Frontal cortex (tissue), 4 donors: ENCODE measurements around the gene PREX1. TPM values are rescaled to one million over a fixed set of nuclear protein-coding genes. Genes with fewer than 3 reads are reported as not detected.

ENCODE experiments used
- DNase-seq, 2 donors: peaks; one replicate each; pipeline ENCODE4 v3.0.0; 2012; ENCODE audit warnings: low spot score in 2 of 2
- FAIRE-seq: peaks from 2 replicates; lab custom pipeline; 2012; peaks lifted over from hg19 to GRCh38; lab: Jason Lieb, UNC
- total RNA-seq: library from RNA; depleted of rRNA; stranded (reverse); fragments of >200 nt; gene quantifications from one replicate; pipeline ENCODE4 v1.2.3, GENCODE V29; 2014
- donor health status: control.
- donor health status: control.
- donor health status: control.

The PREX1 gene
- total RNA-seq, 1 donor from 2014 or later, result 18.8 TPM

DNA sequence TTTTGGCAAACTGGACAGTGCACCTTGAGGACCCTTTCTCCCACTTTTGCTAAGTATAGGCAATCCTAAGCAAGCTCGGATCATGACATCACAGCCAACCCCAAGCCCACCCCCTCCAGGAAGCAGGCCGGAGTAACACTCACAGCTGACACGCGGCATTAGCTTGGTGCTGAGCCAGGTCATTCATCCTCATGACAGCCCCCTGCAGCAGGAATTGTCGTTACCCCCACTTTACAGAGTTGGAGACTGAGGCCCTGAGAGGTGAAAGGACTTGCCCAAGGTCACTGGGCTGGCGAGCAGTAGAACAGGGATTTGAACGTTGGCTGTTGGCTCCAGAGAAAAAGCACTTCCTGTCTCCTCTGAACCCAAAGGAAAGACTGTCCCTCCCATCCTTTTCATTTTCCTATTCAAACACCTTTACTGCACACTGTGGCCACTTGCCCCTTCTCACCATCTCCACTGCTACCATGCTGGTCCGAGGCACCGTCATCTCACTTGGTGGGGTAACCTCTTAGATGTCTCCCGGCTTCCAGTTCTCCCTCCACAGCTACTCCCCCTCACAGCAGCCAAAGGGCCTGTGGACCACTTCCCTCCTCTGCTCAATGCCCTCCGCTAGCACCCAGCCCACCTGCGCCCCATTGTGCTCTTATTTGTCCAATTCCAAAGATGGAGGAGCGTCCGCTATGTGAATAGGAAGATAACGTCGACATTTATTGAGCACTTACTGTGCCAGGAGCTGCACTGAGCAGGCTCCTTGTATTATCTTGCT is 84.7 kb downstream of the PREX1 start:
- DNase-seq (no peak), FAIRE-seq (no peak)

DNA sequence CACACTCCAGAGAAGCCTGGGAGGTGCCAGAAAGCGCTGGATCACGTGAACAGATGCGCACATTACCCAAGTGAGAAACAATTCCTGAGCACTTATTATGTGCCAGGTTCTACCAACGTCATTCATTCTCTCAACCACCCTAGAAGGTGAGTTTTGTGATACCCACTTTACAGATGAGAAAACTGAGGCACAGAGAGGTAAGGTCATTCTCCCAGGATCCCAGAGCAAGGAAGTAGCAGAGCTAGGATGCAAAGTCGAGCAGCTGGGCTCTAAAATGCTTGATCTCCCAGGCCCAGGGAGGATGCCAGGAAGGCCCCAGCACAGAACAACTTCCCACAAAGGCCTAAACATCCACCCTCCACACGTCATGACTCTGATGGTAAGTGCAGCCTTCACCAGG is 85.6 kb downstream of the PREX1 start:
- FAIRE-seq (no peak), DNase-seq (no peak)

DNA sequence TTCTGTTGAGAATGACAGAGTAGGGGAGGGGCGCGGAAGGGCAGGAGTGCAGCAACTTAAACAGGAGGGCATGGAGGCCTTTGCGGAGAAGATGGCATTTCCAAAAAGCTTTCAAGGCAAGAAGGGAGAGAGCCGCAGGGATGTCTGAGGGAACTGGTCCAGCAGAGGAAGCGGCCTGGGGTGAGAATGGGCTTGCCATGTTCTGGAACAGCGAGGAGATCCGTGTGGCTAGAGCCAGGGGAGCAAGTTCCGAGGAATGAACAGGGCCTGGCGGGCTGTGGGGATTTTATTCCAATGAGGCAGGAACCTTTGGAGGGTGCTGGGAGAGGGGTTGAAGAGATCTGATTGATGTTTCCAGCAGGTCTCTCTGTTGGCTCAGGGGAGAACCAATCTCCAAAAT is 86.1 kb downstream of the PREX1 start:
- DNase-seq, result no peak
- FAIRE-seq, result no peak

DNA sequence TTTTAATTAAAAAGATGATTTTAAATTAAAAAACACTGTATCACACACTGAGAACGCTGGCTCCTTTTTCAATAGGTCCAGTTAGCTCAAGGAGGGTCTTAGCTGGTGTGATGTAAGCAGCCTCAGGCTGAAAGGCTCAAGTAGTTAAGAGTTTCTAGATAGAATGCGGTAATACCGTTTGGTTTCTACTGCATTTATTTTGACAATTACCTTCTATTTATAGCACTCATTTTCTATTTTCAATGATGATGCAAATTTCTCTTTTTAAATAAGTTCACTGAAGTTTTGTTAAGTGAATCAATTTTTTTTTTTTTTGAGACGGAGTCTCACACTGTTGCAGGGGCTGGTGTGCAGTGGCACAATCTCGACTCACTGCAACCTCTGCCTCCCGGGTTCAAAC is 87.1 kb downstream of the PREX1 start:
- FAIRE-seq, result no peak
- no peak for DNase-seq

DNA sequence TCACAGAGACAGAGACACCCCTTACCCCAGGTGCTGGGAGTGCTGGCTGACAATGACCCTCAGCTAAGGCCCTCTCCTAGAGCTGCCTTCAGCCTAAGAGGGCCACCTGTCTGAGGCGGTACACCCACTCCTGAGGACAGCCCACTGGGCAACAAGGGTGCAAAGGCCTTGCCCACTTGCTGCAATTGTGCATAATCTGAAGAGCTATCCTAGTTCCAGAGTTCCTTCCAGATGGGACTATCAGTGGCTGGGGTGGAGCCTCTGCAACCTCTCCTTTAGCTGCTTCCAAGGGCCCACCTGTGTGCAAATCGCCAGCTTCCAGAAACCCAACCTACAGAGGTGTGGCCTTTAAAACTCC is 87.5 kb downstream of the PREX1 start:
- no peak for FAIRE-seq

DNA sequence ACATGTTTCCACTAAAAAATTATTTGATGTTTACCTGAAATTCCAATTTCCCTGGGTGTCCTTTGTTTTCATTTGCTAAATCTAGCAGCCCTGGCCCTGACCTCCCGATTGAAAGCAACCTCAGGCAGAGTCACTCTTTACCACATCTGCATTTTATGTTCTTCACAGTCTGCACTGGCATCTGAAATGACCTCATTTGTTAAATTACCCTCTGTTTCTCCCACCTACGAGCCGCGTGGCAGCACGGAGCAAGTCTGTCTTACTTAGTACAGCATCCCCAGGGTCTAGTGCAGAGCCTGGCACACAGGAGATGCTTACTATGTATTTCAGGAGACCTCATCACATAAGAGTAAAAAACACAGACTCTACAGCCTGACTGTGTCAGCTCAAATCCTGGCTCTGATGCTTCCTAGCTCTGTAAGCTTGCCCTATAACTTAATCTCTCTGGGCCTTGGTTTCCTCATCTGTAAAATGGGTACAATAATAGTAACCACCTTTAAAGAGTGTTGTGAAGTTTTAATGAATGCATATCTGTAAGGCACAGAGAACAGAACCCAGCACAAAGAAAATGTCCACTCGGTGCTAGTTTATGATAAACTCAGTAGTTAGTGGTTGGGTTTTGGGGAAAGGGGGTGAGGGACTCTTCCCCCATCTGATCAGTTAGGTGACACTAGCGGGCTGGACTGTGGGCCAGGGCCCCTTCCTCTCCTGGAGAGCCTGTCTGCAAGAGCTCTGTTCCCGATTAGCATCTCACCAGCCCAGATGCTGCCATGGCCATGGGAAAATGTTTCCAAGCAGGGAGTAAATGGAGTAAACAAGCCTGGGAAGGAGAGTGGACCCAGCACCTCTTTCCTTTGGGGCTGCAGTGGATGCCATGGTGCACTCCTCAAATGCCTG is 88.2 kb downstream of the PREX1 start:
- FAIRE-seq (no peak), DNase-seq (no peak)

More for the DNA sequence above, 87.5 kb downstream of the PREX1 start:
- DNase-seq, result no peak

DNA sequence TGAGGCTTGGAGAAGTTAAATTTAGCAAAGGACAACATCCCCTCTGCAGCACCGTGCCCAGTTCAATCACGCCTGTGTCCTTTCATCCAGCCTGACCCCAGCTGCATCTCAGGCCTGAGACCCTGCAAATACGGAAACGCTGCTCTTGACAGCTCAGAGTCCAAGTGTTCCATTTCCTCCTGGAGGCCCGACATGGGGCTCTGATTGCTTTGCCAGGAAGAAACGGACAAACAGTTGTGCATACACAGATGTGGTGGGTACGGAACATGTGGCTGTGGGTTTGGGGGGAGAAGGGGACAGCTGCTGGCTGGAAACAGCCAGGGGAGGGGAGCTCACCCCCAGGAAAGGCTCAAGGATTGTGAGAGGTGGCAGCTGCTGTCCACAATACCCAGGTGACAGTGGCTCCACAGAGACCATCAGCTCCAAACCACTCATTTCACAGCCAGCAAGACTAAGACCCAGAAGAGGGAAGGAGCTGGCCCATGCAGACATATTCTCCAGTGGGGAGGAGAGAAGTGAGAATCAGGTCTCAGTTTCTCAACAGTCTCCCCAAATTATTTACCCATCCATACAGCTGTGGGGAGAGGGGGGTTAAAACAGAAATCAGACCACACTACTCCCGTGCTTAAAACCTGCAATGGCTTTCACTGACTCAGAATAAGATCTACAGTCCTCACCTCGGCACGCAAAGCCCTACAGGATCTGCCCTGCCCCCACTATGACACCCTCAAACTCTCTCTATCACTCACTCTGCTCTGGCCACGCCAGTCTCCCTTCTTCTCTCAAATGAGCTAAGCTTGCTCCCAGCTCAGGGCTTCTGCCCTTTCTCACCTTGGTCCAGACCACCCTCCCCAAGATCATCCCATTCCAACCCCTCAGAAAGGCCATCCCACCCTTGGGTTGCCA is 89.1 kb downstream of the PREX1 start:
- no peak for DNase-seq
- FAIRE-seq, result no peak

DNA sequence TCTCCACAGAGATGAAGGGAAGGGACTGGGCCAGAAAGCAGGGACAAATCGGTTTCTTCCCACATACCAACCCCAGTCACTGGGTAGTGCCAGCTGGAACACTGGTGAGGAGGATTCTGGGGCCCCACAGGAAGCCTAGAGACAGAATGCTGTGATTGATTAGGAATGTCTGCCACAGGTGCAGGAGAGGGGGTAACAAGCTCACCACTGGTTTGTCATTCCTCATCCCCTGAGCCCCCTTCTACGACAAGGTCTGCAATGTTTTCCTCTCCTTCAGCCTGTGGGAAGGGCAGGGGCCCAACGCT is 89.8 kb downstream of the PREX1 start:
- no peak for FAIRE-seq

DNA sequence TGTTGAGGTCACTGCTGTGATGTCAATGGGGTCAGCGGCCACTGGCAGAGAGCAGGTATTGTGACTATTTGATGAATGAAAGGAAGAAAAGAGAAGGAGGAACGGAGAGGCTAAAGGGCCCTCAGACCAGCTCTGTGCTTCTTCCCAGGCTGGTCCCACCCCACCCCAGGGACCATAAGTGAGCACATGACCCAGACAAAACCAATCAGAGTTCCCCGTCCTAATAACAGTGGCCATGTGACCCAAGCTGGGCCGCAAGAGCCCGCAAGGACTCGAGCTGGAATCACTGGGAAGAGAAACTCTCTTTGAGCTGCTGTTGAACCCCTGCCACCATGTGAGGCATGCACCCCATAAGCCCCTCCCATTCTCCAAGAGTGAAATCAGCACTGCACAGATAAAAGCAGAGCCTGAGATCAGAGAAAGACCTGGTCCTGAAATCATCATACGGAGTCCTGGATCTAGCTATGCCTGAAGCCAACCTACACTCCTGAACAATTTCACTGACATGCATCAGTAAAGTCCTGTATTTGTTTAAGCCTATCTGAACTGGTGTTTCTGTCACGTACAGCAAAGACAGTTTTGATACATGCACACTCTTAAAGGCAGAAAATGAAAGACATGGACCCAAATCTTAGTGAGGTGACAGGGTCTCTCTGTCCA is 90.2 kb downstream of the PREX1 start:
- DNase-seq (no peak), FAIRE-seq (no peak)

More for the DNA sequence above, 89.8 kb downstream of the PREX1 start:
- DNase-seq, result no peak

DNA sequence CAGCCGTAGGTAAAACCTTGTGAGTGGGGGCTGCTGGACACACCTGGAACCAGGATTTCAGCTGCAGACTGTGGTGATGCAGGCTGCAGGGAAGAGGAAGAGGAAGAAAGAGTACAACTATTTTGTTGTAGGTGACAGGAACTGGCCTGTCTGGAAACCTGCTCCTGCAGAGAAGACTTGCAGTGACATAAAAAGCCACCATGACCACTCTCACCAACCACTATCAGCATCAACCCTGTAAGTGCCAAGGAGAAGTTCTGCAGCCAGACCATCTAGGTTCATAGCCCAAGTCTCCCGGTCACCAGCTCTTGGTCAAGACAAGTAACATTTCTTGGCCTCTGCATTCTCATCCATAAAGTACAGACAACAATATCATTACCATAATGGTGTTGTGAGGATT is 91.2 kb downstream of the PREX1 start:
- DNase-seq, result no peak
- no peak for FAIRE-seq

DNA sequence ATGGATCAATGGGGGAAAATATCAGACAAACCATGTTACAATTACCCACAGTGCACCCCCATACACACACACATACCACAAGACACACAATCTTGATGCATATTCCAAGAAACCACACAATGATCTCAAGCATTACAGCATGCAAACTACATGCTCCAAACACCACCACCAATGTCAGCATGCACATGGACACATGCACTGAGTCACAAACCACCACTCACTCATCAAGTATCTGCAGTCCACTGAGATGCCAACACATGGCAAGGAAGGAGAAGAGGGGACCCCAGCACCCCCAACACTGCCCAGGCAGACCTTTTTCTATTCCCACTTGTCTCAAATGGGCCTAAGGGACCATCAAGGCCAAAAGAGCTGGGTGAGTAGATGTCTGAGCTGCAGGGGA is 91.6 kb downstream of the PREX1 start:
- FAIRE-seq, result no peak
- DNase-seq, result no peak

DNA sequence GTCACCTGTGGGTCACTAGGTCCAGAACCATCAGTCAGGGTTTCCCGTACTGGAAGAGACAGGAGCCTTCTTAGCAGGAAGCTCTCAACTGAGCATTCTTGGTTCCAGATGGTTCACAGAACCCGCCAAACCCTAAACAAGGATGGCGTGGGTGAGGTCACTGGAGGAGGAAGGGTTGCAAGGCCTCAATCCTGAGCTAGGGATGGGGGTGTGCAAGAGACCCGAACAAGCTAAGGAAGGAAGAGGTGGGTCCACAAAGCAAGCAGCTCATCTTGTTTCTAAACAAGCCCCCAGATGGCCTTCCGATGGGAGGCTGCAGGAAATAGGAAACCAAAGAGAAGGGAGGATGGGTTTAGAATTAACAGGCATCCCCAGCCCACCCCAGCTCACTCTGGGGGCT is 92.7 kb downstream of the PREX1 start:
- DNase-seq, result no peak
- FAIRE-seq, result no peak

DNA sequence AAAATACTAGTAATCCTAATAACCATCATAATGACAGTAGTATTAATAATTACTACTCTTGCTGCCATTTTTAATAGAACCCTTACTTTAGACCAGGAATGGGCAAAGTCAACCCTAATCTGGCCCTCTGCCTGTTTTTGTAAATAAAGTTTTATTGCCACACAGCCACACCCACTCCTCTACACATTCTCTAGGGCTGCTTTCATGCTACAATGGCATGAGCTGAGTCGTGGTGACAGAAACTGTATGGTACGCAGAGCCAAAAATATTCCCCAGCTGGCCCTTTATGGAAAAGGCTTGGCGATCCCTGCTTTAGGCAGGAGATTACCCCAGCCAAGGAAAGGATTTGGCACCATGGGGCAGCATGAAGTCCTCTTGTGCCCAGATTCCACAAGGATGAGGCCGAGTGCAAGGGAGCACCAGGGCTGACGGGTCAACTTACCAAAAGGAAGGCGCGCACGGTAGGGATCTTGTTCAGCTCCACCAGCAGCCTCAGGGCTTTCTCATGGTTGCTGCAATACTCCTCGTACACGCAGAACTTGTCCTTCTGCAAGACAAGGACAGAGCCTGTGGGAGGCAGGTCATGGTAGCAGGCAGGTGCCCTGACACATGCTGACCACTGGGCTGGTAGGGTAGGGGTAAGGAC is 93.6 kb downstream of the PREX1 start:
- DNase-seq (no peak), FAIRE-seq (no peak)

DNA sequence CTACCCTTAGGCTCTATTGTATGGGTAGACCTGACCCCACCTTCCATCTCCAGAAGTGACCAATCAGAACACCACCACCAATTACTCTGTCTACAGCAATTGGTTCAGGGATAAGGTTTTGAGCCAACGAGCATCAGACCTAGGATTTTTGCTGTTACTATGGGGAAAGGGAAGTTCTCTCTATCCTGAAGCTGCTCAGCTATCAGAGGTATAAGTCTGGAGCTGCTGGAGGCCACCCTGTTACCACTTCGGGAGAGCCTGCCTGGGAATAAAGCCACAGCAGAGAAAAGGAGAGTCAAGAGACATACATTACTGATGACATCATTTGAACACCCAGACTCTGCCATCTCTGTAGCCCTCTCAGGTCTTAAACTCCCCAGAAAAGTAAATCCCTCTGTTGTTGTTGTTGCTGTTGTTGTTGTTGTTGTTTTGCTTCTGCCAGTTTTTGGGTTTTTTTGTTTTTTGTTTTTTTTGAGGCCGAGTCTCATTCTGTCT is 94.5 kb downstream of the PREX1 start:
- DNase-seq (no peak), FAIRE-seq (no peak)

DNA sequence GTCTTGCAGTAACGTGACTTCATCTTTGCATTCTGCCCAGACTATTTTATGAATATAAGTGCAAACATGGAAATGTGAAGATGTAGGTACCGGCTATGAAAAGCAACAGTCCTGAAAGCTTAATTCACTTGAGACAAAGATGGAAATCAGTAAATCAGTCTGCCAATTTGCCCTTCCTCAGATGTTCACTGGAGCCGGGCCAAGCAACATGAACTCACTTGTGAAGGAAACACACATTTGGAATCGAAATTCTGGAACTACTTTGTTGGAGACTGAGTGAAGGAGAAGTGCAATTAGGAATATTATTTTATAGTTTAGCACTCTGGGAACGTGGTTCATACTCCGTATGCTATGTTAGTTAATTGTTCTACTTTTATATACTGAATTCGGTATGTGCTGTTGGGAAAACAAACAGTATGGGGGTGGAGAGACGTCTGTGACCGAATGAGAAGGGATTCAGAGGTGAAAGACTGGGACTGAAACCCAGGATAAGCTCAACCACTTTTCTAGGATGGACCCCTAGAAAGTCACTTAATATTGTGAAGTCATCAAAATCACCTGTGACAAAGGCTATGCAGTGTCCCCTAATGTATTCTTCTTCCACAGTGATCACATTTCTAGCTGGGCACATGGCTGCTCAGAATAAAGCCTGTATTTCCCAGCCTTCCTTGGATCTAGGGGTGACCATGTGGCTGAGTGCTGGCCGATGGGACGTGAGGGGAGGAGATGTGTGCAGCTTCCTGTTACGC is 95.5 kb downstream of the PREX1 start:
- DNase-seq, result no peak
- no peak for FAIRE-seq

DNA sequence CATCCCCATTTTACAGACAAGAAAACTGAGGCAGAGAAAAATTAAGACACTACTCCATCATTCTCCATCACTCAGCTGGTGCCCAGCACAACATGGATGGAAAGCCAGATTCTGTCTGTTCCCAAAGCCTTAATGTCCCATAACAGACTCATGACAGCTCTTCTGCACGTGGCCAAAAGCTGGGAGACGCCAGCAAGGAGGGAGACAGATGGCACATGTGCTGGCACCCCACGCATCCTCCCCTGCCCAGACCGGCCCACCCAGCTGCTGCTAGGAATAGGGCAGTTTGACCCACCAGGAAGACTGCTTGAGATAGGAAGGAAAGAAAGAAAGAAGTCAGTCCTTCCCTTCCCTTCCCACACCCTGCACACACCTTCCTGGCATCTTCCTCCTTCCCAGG is 96.3 kb downstream of the PREX1 start:
- FAIRE-seq, result no peak
- DNase-seq, result no peak

DNA sequence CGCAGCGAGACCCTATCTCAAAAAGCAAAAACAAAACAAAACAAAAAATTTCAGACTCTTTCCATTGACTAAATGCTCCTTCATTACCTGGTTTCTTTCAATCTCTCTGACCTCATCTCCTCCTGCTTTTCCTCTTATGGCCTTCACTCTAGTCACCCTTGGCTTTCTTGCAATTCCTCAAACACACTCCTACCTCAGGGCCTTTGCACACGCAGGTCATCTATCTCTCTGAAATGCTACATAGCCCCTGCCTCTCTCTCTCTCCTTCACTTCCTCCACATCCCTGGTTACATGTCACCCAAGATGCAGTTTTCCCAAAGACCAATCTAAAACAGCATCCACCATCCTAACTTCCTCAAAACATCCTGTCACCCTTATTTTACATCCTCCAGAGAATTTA is 96.8 kb downstream of the PREX1 start:
- DNase-seq (no peak), FAIRE-seq (no peak)

DNA sequence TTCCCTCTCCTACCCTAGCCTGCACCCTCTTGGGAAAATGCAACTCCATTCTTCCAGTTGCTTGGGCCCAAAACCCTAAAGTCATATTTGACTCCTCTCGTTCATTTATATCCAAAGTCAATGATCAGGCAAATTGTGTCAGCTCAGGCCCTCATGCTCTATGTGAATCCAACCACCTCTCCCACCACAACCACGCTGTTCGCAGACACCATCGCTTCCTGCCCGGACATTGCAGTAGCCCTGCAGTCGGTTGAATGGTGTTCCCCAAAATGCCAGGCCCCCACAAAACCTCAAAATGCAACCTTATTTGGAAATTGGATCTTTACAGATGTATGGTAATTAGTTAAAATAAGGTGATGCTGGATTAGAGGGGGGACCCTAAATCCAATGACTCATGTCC is 98.3 kb downstream of the PREX1 start:
- DNase-seq, result no peak
- no peak for FAIRE-seq
